HG03108 (cell line): ENCODE measurements around the gene RBM48.
"Not testable (repeated sequence)": the region's sequence is repeated elsewhere in the genome, so short reads cannot be mapped to it uniquely, and the experiment has no call there.

Experiments
- ATAC-seq: cut with Tn5 transposase; IDR thresholded peaks from one replicate; pipeline ENCODE4 v1.9.1; 2021; ENCODE audit warnings: moderate library complexity; ENCODE audit not compliant: unreplicated experiment

Gene RBM48

DNA sequence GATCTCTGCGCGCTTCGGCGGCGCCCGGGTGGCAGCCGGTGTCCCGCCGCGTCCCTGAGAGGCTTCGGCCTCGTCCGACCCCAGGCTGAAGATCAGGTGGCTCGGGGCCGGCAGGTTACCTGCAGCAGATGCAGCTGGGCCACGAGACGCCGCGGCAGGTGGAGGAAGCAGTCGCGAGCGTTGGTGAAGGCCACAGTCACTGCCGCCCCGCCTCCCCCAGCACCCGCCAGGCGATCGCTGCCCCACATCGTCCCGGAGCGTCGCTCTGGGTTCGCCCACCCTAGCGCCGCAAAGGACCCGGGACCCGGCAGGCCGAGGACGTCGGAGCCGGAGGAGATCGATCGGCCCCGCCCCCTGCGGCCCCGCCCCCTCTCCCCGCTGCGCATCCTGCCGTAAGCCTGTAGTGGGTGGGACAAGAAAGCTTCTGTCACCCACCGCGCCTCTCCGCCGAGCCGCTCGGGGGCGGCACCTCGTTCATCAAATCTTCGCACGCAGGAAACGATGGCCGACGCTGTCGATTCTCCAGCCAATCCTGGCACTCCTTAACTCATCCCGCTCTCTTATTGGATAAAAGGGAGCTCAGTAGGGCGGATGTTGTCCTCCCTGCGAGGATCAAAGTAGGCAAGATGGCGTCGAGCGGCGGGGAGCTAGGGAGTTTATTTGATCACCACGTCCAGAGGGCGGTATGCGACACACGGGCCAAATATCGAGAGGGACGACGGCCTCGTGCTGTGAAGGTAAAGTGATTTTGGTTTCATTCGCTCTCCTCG lies at the start of gene RBM48, which contains the start of gene PEX1:
Gene RBM48 (plus strand): TSS at position 608 of the 770 bp plus-strand sequence. CDS start 19 bp downstream, at position 627.
Gene PEX1 (minus strand): TSS at position 333 of the 770 bp plus-strand sequence. CDS start 85 bp downstream, at position 248.
- ATAC-seq: peak; percentile 97

DNA sequence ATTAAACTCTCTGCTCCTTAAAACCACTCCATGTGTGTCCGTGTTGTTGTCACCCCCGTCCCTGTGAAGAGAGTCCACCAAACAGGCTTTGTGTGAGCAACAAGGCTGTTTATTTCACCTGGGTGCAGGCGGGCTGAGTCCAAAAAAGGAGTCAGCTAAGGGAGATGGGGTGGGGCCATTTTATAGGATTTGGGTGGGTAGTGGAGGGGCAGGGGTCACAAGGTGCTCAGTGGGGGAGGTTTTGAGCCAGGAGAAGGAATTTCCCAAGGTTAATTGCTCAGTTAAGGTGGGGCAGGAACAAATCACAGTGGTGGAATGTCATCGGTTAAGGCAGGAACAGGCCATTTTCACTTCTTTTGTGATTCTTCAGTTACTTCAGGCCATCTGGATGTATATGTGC lies 49.4 kb upstream of the RBM48 start:
- ATAC-seq: not testable (repeated sequence)

DNA sequence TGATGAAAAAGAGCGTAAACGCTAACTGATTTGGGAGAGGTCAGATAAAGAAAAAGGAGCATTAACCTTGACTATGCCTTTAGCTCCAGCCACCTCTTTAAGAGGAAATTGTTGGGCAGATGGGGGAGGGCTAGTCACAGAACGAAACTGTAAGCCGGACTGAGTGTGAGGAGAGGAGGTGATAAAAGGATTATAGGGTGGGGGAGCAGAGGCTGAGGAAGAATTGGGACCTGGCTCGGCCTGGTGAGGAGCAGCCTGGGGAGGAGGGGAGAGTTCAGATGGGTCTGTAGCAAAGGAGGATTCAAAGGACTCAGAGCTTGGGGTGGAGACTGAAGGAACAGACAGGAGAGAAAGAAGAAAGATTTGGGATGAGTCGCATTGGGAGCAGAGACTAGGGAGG lies 45.0 kb upstream of the RBM48 start:
- not testable (repeated sequence) for ATAC-seq

DNA sequence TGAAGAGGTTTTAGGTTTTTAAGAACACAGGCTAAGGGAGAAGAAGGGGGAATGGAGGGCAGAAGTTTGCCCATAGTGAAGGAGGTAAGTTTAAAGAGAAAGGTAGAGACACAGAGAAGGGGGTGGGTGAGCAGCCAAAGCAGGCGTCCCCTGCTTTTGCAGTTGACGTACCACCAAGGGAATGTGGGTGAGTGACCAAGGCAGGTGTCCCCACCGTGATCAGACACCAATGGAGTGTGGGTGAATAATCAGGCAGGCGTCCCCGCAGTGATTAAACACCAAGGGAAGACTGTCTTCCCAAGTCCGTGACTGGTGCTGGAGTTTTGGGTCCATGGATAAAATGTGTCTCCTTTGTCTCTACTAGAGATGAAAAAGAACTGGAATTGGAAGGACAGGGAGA lies 44.4 kb upstream of the RBM48 start:
- ATAC-seq: not testable (repeated sequence)

DNA sequence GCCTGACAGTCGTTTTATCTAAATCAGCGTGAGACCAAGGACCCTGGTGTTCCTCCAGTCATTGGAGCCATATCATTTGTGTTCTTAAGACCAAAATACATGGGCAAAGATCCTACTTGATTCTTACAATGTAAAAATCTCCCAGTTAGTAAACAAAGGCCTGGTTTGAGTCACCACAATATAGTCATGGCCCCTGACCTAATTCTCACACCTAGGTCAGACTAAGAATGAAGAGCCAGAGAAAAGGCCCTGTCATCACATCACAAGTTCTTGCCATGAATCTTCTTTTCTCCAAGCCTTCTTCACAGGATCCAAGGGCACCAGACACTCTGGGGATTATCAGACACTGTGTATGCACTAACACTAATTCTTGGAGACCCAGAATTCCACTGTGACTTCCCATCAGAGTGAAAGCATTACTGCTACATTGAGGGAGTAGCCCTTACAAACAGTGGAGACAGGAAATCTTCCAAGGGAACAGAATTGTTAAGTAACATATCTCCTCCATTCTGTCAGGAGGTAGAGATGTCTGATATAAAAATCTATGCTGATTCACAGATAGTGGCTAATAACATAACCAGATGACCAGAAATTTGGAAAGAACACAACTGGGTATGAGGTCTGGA lies 43.2 kb upstream of the RBM48 start:
- no peak for ATAC-seq

DNA sequence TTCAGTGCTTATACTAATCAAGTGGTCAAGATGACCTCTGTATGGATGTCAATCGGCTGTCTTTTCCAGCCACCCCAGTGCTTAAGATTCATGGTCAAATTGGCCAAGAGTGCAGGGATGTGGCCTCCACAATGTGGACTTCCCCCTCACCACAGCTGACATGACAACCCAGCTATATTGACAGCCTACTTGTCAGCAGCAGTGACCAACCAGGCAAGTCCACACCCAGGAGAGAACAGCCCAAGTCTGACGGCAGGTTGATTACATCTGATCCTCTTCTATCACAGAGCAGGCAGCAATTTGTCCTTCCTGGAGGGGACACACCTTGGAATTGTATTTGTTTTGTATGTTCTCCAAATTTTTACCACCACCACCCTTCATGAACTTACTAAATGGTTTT lies 42.6 kb upstream of the RBM48 start:
- ATAC-seq: no peak

DNA sequence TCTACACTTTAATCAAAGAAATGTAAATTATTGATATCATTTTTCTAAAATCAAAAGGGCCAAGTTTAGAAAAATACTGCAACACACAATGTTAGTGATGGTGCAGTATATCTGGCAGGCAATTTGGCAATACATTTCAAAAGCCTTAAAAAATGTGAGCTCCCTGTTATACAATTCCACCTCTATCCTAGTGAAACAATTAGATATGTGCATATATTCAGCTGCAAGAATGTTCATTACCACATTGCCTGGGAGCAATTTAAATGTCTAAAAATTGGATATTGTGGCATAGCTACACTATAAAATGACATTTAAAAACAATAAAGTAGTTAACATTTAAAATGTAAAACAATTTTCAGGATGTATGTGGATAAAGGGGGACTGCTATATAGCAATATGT lies 40.8 kb upstream of the RBM48 start:
- ATAC-seq: no peak

DNA sequence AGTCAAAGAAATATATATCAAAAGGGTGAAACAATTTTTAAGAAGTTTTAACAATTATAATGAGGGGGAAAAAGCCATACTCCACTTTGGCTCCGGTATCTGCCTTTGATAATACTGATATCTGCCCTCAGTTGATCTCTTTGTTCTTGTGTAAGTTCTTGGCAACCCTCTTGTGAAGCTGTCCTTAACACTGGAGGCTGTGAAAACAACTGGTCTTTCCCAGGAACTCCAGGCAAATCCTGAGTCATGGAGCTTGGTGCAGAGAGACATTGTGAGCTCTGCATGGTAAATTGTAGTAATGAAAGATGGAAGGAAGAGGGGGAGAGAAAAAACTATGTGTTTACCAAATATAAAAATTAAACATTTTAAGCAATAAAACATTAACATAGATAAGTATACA lies 39.0 kb upstream of the RBM48 start:
- no peak for ATAC-seq

DNA sequence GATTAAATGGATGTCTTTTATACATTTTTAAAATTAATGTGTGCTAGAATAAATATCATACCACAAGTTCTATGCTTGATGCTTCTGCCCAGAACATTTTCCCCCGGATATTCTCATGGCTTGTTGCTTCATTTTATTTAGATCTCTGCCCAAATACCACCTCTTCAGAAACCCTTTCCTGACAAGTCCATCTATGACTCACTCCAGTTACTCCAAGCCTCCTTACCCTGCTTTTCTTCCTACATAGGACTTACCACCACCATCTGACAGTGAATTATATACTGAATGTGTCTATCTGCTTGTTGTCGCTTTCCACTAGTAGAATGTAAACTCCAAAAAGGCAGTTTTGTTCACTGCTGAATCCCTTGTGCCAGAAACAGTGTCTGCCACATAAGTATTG lies 31.7 kb upstream of the RBM48 start:
- ATAC-seq: no peak

DNA sequence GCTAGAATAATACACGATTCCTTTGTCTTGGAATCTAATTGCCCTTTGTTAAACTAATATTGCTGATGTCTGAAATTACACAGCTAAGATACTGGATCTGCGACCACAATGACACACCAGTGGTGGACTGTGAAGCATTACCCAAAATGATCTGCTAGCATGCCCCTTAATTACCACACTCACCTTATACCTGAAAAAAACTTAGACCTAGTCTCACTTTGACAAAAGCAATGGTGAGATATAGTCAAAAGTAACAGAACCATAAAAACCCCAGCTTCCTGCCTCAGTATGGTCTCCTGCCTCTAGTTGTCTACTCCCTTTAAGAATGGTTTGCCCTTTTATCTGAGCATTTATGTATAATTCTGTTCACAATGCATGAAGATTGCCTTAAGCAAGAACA lies 30.0 kb upstream of the RBM48 start:
- no peak for ATAC-seq

DNA sequence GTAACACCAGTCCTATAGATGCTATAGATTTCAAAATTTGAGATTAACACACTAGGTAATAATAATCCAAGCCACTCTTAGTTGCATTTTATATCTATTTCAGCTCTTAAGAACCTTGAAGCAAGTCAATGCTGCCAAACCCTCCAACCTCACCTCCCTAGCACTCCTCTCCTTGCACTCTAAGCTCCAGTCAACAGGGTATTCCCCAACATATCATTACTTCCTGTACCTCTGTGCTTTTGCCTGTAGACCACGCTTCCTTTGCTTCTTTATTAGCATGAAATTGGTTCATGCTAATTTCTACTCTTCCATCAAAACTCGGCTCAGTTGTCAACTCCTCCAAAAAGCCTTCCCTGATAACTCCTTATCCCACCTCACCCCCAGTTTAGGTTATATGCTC lies 24.8 kb upstream of the RBM48 start:
- ATAC-seq: no peak

DNA sequence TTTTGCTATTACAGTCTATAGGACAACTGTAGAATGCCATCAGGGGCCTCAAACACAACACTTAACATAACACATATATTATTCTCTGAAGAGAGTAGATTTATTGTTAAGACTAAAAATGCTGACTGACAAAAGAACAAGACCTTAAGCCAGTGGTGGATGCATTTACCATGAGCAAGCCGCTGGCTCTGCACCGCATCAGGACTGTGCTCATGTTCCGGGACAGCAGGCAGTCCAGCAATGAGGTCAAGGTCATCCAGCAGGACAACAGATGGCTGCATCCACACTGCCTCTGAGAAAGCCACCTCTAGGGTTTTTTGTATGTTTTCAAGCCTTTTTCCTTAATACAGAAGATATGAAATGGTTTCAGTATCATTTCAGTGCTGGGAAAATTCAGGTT lies 24.0 kb upstream of the RBM48 start:
- ATAC-seq: no peak

DNA sequence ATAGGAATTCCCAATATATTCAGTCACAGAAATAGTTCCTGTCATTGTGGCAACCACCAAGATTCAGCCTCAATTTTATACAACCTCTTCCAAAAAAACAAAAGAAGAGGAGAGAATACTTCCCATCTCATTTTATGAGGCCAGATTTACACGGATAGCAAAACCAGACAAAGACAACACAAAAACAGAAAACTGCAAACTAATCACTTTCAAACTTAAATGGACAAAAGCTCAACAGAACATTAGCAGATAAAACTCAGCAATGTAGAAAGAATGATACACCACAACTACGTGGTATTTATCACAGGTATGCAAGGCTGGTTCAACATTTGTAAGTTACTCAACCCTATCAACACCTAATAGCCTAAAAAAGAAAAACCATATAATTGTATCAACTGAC lies 22.2 kb upstream of the RBM48 start:
- no peak for ATAC-seq

DNA sequence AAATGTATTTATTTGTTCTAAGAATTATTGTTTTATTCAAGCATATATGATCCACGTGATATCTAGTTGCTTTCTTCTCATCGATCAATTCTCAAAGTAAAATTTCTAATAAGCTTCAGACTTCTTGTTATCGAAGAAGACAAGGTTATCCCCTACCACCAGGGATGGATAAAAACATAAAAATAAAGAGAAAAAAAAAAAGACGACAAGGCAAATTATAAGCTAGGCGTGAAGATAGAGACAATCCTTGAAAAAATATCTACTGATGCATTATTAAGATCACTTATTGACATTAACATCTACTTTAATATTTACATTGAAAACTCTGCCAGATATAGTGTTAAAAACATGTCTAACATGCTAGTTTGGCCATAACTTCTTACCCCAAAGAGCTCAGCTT lies 19.6 kb upstream of the RBM48 start:
- no peak for ATAC-seq

DNA sequence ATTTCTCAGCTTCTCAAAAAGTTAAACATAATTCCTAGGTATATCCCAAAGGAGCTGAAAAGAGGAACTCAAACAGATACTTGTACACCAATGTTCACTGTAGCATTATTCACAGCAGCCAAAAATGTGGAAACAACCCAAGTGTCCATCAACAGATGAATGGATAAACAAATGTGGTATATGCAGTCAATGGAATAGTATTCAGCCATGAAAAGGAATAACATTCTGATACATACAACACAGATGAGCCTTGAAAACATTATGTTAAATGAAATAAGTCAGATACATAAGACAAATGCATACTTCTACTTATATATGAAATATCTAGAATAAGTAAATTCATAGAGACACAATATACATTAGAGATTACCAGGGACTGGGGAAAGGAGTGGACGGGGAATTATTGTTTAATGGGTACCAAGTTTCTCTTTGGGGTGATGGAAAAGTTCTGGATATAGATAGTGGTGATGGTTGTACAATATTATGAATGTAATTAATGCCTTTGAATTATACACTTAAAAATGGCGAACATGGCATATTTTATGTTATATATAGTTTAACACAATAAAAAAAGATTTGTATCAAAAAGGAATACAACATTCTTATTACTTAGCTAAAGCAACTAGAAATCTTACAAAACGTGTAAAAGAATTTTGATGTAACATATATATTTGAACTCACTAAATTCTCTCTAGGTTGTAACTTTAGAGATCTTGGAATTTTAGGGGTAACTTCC lies 15.3 kb upstream of the RBM48 start:
- ATAC-seq: no peak

DNA sequence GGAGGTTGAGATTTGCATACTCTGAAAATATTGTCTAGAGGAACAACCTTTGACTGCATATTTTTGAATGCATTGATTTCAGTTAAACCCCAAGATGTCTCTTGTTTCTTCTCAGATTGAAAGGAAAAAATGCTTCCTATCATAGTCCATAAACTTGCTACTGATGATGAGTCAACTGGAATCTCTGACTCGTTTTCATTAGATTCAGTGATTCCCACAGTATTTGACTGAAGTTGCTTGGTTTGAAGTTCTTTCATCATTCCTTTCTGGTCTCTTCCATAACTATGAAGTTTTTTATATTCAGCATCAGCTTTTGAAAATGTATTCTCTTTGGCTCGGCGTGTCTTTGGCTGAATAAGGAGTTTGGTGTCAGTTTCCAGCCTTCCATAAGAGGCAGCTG lies 11.0 kb upstream of the RBM48 start:
- no peak for ATAC-seq

DNA sequence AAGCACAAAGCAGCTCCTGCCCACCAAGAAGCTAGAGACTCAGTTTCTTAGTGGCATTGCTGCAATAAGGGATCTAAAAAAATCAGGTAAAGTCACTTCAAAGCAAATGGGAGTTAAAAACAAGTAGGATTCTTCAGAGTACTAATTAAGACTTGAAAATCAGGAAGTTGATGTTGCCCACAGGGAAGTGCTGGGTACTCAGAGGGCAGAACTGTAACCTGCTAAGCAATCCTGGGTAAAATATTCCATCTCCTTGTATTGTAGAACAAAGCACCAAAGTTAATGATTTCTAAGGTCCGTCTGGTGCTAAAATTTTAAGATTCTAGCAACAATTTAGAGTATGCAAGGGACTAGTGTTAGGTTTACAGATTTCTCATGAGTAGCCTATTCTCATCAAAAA lies 8.6 kb upstream of the RBM48 start:
- no peak for ATAC-seq

DNA sequence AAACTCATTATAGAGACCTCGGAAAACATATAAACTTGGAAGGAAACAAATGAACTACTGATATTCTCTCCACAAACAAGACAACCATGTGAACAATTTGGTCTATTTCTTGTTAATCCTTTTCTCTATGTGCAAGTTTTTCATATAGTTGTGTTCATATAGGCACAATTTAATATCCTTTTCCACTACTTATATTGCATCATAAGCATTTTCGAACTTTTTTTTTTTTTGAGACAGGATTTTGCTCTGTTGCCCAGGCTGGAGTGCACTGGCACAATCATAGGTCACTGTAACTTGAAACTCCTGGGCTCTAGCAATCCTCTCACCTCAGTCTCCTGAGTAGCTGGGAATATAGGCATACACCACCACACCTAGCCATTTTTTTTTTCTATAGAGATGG lies 5.5 kb upstream of the RBM48 start:
- ATAC-seq: no peak

DNA sequence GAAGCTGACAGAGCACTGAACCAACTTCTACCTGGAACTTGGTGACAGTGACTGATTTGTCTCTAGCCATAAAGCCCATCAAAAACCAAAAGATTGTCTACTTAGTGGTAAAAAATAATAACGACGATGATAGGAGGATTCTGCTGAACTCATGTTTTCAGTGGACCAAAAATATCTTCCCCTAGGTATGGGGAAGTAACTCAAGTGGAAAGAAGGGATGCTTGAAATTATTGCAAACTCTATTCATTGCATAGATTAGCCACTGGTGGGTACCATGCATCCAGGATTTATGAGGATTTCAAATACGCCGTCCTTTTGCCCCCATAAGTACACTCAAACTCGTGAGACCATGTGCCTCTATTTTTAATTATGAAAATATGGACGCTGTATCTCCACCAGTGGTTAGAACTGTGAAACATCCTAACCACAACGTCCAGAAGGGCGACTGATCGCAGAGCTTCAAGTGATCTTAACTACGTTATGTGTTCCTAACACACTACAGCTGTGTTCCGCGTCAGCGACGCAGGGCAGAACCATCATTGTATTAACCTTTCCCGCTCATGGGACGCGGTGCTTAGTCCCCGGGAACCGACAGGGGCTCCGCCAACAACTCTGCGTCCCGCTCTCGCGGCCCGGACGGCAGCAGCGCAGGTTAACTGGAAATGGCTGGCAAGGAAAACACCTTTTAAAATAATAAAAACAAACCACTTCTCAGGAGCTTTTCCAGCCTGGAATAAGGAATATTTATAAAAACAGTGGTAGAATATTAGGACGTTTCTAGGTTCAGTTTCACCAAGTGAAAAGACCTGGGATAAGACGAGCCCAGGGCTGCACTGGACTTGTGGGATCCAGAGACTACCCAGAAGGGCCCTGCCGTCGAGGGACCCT lies 1.1 kb upstream of the RBM48 start:
- no peak for ATAC-seq

DNA sequence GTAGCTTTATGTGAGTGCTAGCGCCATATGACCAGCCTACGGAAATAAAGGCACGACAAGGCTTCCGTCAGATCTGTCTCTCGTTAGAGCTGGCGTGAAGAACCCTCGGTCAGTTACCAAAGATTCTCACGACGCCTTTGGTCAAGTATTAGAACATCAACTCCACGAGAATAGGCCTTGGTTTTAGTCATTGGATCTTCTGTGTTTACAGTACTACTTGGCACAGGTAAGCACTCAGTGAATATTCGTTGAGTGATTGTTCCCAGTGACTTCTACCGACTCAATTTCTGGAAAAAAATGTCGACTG lies 316 bp downstream of the RBM48 start:
- no peak for ATAC-seq

DNA sequence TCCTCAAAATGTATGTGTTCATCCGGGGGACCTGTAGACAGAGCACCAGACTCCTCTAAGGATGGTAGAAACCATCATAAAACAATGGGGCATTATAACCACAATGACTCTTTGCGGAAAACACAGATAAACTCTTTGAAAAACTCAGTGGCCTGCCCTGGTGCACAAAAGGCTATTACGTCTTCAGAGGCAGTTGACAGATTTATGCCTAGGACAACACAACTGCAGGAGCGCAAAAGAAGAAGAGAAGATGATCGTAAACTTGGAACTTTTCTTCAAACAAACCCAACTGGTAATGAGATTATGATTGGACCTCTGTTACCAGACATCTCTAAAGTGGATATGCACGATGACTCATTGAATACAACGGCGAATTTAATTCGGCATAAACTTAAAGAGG lies 6.0 kb downstream of the RBM48 start:
- no peak for ATAC-seq
